ENCODE results near the gene TSHZ3. TPM values are rescaled to one million over a fixed set of nuclear protein-coding genes. Genes with fewer than 3 reads are reported as not detected.

The TSHZ3 gene
- total and polyA plus RNA-seq, 9 of the 15 experiments (the other 6 are each of a cell fraction or from before 2014, with no cell fraction given): 0.03 to 0.13 (median 0.05) TPM; not detected in 5

GRCh38 chr19:31378404-31378803, 29.2 kb upstream of the TSHZ3 start (continued):
- TF ChIP-seq, protein P1, sequence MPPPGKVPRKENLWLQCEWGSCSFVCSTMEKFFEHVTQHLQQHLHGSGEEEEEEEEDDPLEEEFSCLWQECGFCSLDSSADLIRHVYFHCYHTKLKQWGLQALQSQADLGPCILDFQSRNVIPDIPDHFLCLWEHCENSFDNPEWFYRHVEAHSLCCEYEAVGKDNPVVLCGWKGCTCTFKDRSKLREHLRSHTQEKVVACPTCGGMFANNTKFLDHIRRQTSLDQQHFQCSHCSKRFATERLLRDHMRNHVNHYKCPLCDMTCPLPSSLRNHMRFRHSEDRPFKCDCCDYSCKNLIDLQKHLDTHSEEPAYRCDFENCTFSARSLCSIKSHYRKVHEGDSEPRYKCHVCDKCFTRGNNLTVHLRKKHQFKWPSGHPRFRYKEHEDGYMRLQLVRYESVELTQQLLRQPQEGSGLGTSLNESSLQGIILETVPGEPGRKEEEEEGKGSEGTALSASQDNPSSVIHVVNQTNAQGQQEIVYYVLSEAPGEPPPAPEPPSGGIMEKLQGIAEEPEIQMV (tag; conservative IDR thresholded peaks at IDR 0.05; ENCODE audit: low read depth): no peak
- TF ChIP-seq E2F6 (IDR thresholded peaks at IDR 0.05; ENCODE audit: borderline replicate concordance in 1 of 2, extremely low read depth in 1 of 2, insufficient read depth in 1 of 2, insufficient read length in 1 of 2, low read depth in 1 of 2, low read length in 1 of 2, poor library complexity in 1 of 2, severe bottlenecking in 1 of 2) (no peak), CBX3 (IDR thresholded peaks at IDR 0.05; ENCODE audit: borderline replicate concordance in 1 of 2, low read length in 2 of 2) (no peak), FOXA3 (CRISPR knock-in tag; conservative IDR thresholded peaks at IDR 0.05 in 1 of 2, IDR thresholded peaks at IDR 0.05 in 1 of 2) (peak in 1 of 2 experiments; percentile 57; a peak in 2 of 4 replicates), ETV5 (CRISPR knock-in tag; IDR thresholded peaks at IDR 0.05; ENCODE audit: low read depth) (no peak), PTBP1 (IDR thresholded peaks at IDR 0.05; ENCODE audit: low read depth, low read length) (no peak), KDM4B (IDR thresholded peaks at IDR 0.05; ENCODE audit: borderline replicate concordance in 2 of 2, low read depth in 1 of 2) (no peak), GABPA (tag; conservative IDR thresholded peaks at IDR 0.05; ENCODE audit: low read depth) (no peak), FOXA1 (IDR thresholded peaks at IDR 0.05; ENCODE audit: borderline replicate concordance) (no peak), HNRNPK (IDR thresholded peaks at IDR 0.05; ENCODE audit: low read depth, low read length, poor library complexity, severe bottlenecking) (no peak), FOSL1 (tag; conservative IDR thresholded peaks at IDR 0.05) (peak; percentile 94), PML (IDR thresholded peaks at IDR 0.05; ENCODE audit: low read length) (no peak), DEAF1 (CRISPR knock-in tag; IDR thresholded peaks at IDR 0.05) (no peak), CBFA2T2 (conservative IDR thresholded peaks at IDR 0.05) (peak; percentile 55), PHB (CRISPR knock-in tag; IDR thresholded peaks at IDR 0.05) (no peak), TRIM25 (IDR thresholded peaks at IDR 0.05; ENCODE audit: borderline replicate concordance) (no peak), VEZF1 (CRISPR knock-in tag; IDR thresholded peaks at IDR 0.05) (no peak), KLF6 (CRISPR knock-in tag; IDR thresholded peaks at IDR 0.05; ENCODE audit: borderline replicate concordance) (no peak)

Measured in K562 (cell line).